HG03097 (cell line): ENCODE measurements around the gene BNC2.

Source experiments
- ATAC-seq: cut with Tn5 transposase; IDR thresholded peaks from one replicate; pipeline ENCODE4 v1.9.1; 2021; ENCODE audit not compliant: unreplicated experiment, low FRiP score

BNC2 gene

GRCh38 chr9:16361939-16362338 is 508.5 kb downstream of the BNC2 start:
- ATAC-seq: no peak

DNA sequence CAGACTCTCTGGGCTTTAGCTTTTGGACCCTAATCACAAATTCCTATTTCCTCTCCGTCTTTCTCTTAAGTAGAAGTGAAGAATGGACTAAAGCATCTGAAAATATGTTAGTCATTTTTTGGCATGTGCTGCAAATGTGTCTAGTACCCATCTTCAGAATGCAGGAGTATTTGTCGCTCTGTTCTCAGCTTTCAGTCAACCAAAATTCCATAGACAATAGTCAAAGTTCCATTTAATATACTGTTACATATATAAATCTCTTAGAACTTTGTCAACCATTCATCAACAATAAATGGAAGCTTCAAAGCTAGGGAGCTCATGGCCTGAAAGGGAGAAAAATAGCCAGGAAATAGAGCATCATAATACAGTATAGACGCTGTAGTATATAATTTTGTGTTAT is 509.4 kb downstream of the BNC2 start:
- ATAC-seq: no peak

DNA sequence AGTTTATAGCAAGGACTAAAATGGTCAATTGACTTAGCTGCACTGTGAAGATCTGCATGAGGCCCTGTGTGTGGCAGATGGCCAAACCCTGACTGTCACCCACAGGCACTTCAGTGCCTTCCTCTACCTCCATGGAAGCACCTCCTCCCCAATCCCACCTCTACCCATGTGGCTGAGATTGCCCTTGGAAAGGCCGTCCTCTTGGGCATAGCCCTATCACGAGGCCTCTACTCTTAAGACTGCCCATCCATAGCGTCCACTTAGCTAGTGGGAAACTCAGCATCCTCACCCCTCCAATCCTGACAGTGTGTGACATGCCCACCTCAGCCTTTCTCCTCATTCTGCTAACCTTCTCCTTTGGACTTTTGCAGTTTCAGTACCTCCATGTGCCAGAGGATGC is 510.2 kb downstream of the BNC2 start:
- ATAC-seq: no peak
